ENCODE measurements around the gene MRPL45. TPM values are rescaled to one million over a fixed set of nuclear protein-coding genes. Genes with fewer than 3 reads are reported as not detected.

Gene MRPL45
- total RNA-seq, 1 donor from 2014 or later, result 34.3 TPM

GRCh38 chr17:38334480-38335364 lies 37.8 kb downstream of the MRPL45 start:
- peaks cover 12% of the 10 kb centered on the region for H3K27me3 ChIP-seq (ENCODE audit: insufficient read depth, low read length)
- TF ChIP-seq CTCF (IDR thresholded peaks at IDR 0.05; ENCODE audit: insufficient read depth, low read depth, low read length) (no peak), EZH2 (IDR thresholded peaks at IDR 0.05; ENCODE audit: insufficient read depth, low read length) (no peak)
- peaks cover 71% of the 10 kb centered on the region for H3K27me3 Mint-ChIP-seq (ENCODE audit: low read depth, unreplicated experiment)

GRCh38 chr17:38336838-38337237 lies 39.9 kb downstream of the MRPL45 start:
- H3K27me3 ChIP-seq (ENCODE audit: insufficient read depth, low read length), result peaks cover 12% of the 10 kb centered on the region
- H3K27me3 Mint-ChIP-seq (ENCODE audit: low read depth, unreplicated experiment), result peaks cover 60% of the 10 kb centered on the region

More at GRCh38 chr17:38334480-38335364, 37.8 kb downstream of the MRPL45 start:
- Mint-ChIP-seq H3K4me3 (ENCODE audit: unreplicated experiment) (no peak overlapping the region), H3K27ac (ENCODE audit: unreplicated experiment) (no peak overlapping the region), H3K36me3 (ENCODE audit: low read depth, unreplicated experiment) (no peaks in the 10 kb centered on the region), H3K4me1 (ENCODE audit: low read depth, unreplicated experiment) (no peaks in the 10 kb centered on the region), H3K9me3 (ENCODE audit: unreplicated experiment) (peaks cover 2% of the 10 kb centered on the region)
- Histone ChIP-seq H3K9ac (ENCODE audit: low read length) (no peak overlapping the region), H2AFZ (ENCODE audit: low read depth, low read length) (no peak overlapping the region), H4K20me1 (ENCODE audit: insufficient read depth, low read length) (no peaks in the 10 kb centered on the region), H3K4me2 (ENCODE audit: low read length) (no peak overlapping the region), H3K4me3 (ENCODE audit: insufficient read depth, low read depth, low read length) (no peak overlapping the region), H3K27ac (ENCODE audit: low read depth, low read length) (no peak overlapping the region), H3K36me3 (ENCODE audit: insufficient read depth, low read length) (no peaks in the 10 kb centered on the region), H3K4me1 (ENCODE audit: insufficient read depth, low read length) (no peaks in the 10 kb centered on the region), H3K79me2 (ENCODE audit: insufficient read depth, low read length) (no peaks in the 10 kb centered on the region), H3K9me3 (ENCODE audit: insufficient read depth, low read depth, low read length) (no peaks in the 10 kb centered on the region)
- no peak for FAIRE-seq
- DNase-seq (ENCODE audit: low read depth), result no peak

More at GRCh38 chr17:38336838-38337237, 39.9 kb downstream of the MRPL45 start:
- Mint-ChIP-seq H3K4me3 (ENCODE audit: unreplicated experiment) (no peak overlapping the region), H3K4me1 (ENCODE audit: low read depth, unreplicated experiment) (no peaks in the 10 kb centered on the region), H3K36me3 (ENCODE audit: low read depth, unreplicated experiment) (no peaks in the 10 kb centered on the region), H3K27ac (ENCODE audit: unreplicated experiment) (no peak overlapping the region), H3K9me3 (ENCODE audit: unreplicated experiment) (peaks cover 2% of the 10 kb centered on the region)
- Histone ChIP-seq H3K9ac (ENCODE audit: low read length) (no peak overlapping the region), H3K4me2 (ENCODE audit: low read length) (no peak overlapping the region), H4K20me1 (ENCODE audit: insufficient read depth, low read length) (no peaks in the 10 kb centered on the region), H3K79me2 (ENCODE audit: insufficient read depth, low read length) (no peaks in the 10 kb centered on the region), H3K4me3 (ENCODE audit: insufficient read depth, low read depth, low read length) (no peak overlapping the region), H3K9me3 (ENCODE audit: insufficient read depth, low read depth, low read length) (no peaks in the 10 kb centered on the region), H2AFZ (ENCODE audit: low read depth, low read length) (no peak overlapping the region), H3K4me1 (ENCODE audit: insufficient read depth, low read length) (no peaks in the 10 kb centered on the region), H3K27ac (ENCODE audit: low read depth, low read length) (no peak overlapping the region), H3K36me3 (ENCODE audit: insufficient read depth, low read length) (no peaks in the 10 kb centered on the region)
- no peak for TF ChIP-seq CTCF (IDR thresholded peaks at IDR 0.05; ENCODE audit: insufficient read depth, low read depth, low read length)
- no peak for TF ChIP-seq EZH2 (IDR thresholded peaks at IDR 0.05; ENCODE audit: insufficient read depth, low read length)
- FAIRE-seq, result no peak
- no peak for DNase-seq (ENCODE audit: low read depth)
